Activated naive CD4-positive, alpha-beta T cell treated with anti-CD3 and anti-CD28 coated beads for 36 hours (primary cell): ENCODE results near the gene STYXL1. TPM values are rescaled to one million over a fixed set of nuclear protein-coding genes. Genes with fewer than 3 reads are reported as not detected.

Experiments
- CTCF ChIA-PET: fragments of 350-600 bp; sonication (Branson Sonifier 250); formaldehyde crosslinking; loops from one replicate; lab custom pipeline; 2021; ENCODE audit warnings: antibody characterized with exemption; lab: Charles Lee
- DNase-seq: peaks from one replicate; pipeline ENCODE4 v3.0.0-alpha.2; 2020
- H3K27ac Mint-ChIP-seq: one replicate; pipeline ENCODE4 v1.8.0; 2021; ENCODE audit warnings: mild to moderate bottlenecking, mixed read lengths
- H3K27me3 Mint-ChIP-seq: one replicate; pipeline ENCODE4 v1.8.0; 2021; ENCODE audit warnings: low read depth, mixed read lengths
- H3K36me3 Mint-ChIP-seq: one replicate; pipeline ENCODE4 v1.8.0; 2021; ENCODE audit warnings: low read depth, mixed read lengths
- H3K4me1 Mint-ChIP-seq: one replicate; pipeline ENCODE4 v1.8.0; 2021; ENCODE audit warnings: low read depth, mixed read lengths
- H3K4me3 Mint-ChIP-seq: one replicate; pipeline ENCODE4 v1.8.0; 2021; ENCODE audit warnings: mild to moderate bottlenecking, moderate library complexity, mixed read lengths
- H3K9me3 Mint-ChIP-seq: one replicate; pipeline ENCODE4 v1.8.0; 2021; ENCODE audit warnings: mixed read lengths
- intact Hi-C: fragments of 100-400 bp; cut with micrococcal nuclease; formaldehyde crosslinking; loops from one replicate; pipeline ENCODE4 v1.15.1; 2023
- total RNA-seq, 2 experiments: library from RNA; stranded (reverse); gene quantifications; one replicate each; pipeline ENCODE4 v1.2.3, GENCODE V29; 2021

The STYXL1 gene
- total RNA-seq, 2 experiments from 2014 or later, result 27.6 to 28.1 TPM

- H3K27me3 Mint-ChIP-seq, result no peaks in the 10 kb centered on the region
Measured at GRCh38 chr7:75980430-75981202, 67.2 kb downstream of the STYXL1 start.

GRCh38 chr7:75979759-75980429, 67.9 kb downstream of the STYXL1 start:
- Mint-ChIP-seq H3K27me3 (no peaks in the 10 kb centered on the region), H3K27ac (no peak overlapping the region), H3K9me3 (no peaks in the 10 kb centered on the region), H3K4me3 (no peak overlapping the region), H3K4me1 (no peaks in the 10 kb centered on the region), H3K36me3 (peaks cover 3% of the 10 kb centered on the region)
- CTCF ChIA-PET, result no interaction called here
- DNase-seq, result no peak
- intact Hi-C loops, result no loop called here

More at GRCh38 chr7:75980430-75981202, 67.2 kb downstream of the STYXL1 start:
- no peak for DNase-seq
- no peak overlapping the region for H3K4me3 Mint-ChIP-seq
- H3K27ac Mint-ChIP-seq, result no peak overlapping the region
- no peaks in the 10 kb centered on the region for H3K9me3 Mint-ChIP-seq
- intact Hi-C loops, result no loop called here
- CTCF ChIA-PET, result no interaction called here
- peaks cover 3% of the 10 kb centered on the region for H3K36me3 Mint-ChIP-seq
- H3K4me1 Mint-ChIP-seq, result no peaks in the 10 kb centered on the region

- H3K4me1 Mint-ChIP-seq, result no peaks in the 10 kb centered on the region
- no peak for DNase-seq
- CTCF ChIA-PET, result interaction anchor here (0.5 kb wide), 1 partner anchor 42 kb away, joined by 4 read pairs; no protein-coding TSS in a partner anchor
Measured at GRCh38 chr7:75977743-75978142, 70.1 kb downstream of the STYXL1 start.

GRCh38 chr7:75971961-75972763, 75.6 kb downstream of the STYXL1 start:
- intact Hi-C loops, result no loop called here
- H3K4me1 Mint-ChIP-seq, result no peaks in the 10 kb centered on the region

More at GRCh38 chr7:75977743-75978142, 70.1 kb downstream of the STYXL1 start:
- Mint-ChIP-seq H3K36me3 (peaks cover 7% of the 10 kb centered on the region), H3K27ac (no peak overlapping the region), H3K4me3 (no peak overlapping the region), H3K9me3 (no peaks in the 10 kb centered on the region), H3K27me3 (no peaks in the 10 kb centered on the region)
- intact Hi-C loops, result no loop called here

GRCh38 chr7:75971309-75971960, 76.4 kb downstream of the STYXL1 start:
- H3K27me3 Mint-ChIP-seq, result no peaks in the 10 kb centered on the region
- no peaks in the 10 kb centered on the region for H3K9me3 Mint-ChIP-seq
- no peak overlapping the region for H3K27ac Mint-ChIP-seq

More at GRCh38 chr7:75971961-75972763, 75.6 kb downstream of the STYXL1 start:
- Mint-ChIP-seq H3K9me3 (no peaks in the 10 kb centered on the region), H3K27ac (no peak overlapping the region), H3K4me3 (no peak overlapping the region), H3K36me3 (peaks cover 10% of the 10 kb centered on the region), H3K27me3 (no peaks in the 10 kb centered on the region)
- DNase-seq, result no peak
- CTCF ChIA-PET, result interaction anchor here (0.5 kb wide), 1 partner anchor 23 kb away, joined by 3 read pairs; no protein-coding TSS in a partner anchor

GRCh38 chr7:75969704-75970498, 77.9 kb downstream of the STYXL1 start:
- H3K4me3 Mint-ChIP-seq, result no peak overlapping the region
- CTCF ChIA-PET, result interaction anchor here (1.5 kb wide), 1 partner anchor 50 kb away, joined by 7 read pairs; no protein-coding TSS in a partner anchor
- peaks cover 10% of the 10 kb centered on the region for H3K36me3 Mint-ChIP-seq
- H3K9me3 Mint-ChIP-seq, result no peaks in the 10 kb centered on the region
- no peaks in the 10 kb centered on the region for H3K4me1 Mint-ChIP-seq
- DNase-seq, result no peak
- H3K27ac Mint-ChIP-seq, result no peak overlapping the region
- H3K27me3 Mint-ChIP-seq, result no peaks in the 10 kb centered on the region
- intact Hi-C loops, result no loop called here

More at GRCh38 chr7:75971309-75971960, 76.4 kb downstream of the STYXL1 start:
- DNase-seq, result no peak
- H3K36me3 Mint-ChIP-seq, result peaks cover 10% of the 10 kb centered on the region
- no peaks in the 10 kb centered on the region for H3K4me1 Mint-ChIP-seq
- intact Hi-C loops, result no loop called here
- CTCF ChIA-PET, result no interaction called here
- H3K4me3 Mint-ChIP-seq, result no peak overlapping the region

- H3K27me3 Mint-ChIP-seq, result no peaks in the 10 kb centered on the region
- peaks cover 10% of the 10 kb centered on the region for H3K36me3 Mint-ChIP-seq
- intact Hi-C loops, result no loop called here
- CTCF ChIA-PET, result interaction anchor here (1.5 kb wide), 1 partner anchor 51 kb away, joined by 7 read pairs; no protein-coding TSS in a partner anchor
- H3K27ac Mint-ChIP-seq, result no peak overlapping the region
- H3K4me1 Mint-ChIP-seq, result no peaks in the 10 kb centered on the region
- no peaks in the 10 kb centered on the region for H3K9me3 Mint-ChIP-seq
- DNase-seq, result no peak
- H3K4me3 Mint-ChIP-seq, result no peak overlapping the region
Measured at GRCh38 chr7:75969182-75969581, 78.6 kb downstream of the STYXL1 start.

GRCh38 chr7:75968561-75969001, 79.2 kb downstream of the STYXL1 start:
- intact Hi-C loops, result no loop called here
- no peak overlapping the region for H3K4me3 Mint-ChIP-seq
- no peaks in the 10 kb centered on the region for H3K4me1 Mint-ChIP-seq
- no peak for DNase-seq
- CTCF ChIA-PET, result interaction anchor here (0.9 kb wide), 1 partner anchor 71 kb away, joined by 3 read pairs; no protein-coding TSS in a partner anchor
- no peaks in the 10 kb centered on the region for H3K9me3 Mint-ChIP-seq
- no peak overlapping the region for H3K27ac Mint-ChIP-seq
- H3K27me3 Mint-ChIP-seq, result no peaks in the 10 kb centered on the region
- H3K36me3 Mint-ChIP-seq, result peaks cover 6% of the 10 kb centered on the region

- CTCF ChIA-PET, result interaction anchor here (0.9 to 1.4 kb wide), 2 partner anchors 53 to 71 kb away, joined by 3 read pairs; no protein-coding TSS in a partner anchor
- intact Hi-C loops, result no loop called here
- Mint-ChIP-seq H3K27me3 (no peaks in the 10 kb centered on the region), H3K9me3 (no peaks in the 10 kb centered on the region), H3K4me3 (no peak overlapping the region), H3K36me3 (peaks cover 6% of the 10 kb centered on the region), H3K4me1 (no peaks in the 10 kb centered on the region), H3K27ac (no peak overlapping the region)
- DNase-seq, result no peak
Measured at GRCh38 chr7:75968012-75968411, 79.8 kb downstream of the STYXL1 start.

- no peak for DNase-seq
- Mint-ChIP-seq H3K4me1 (no peaks in the 10 kb centered on the region), H3K27ac (no peak overlapping the region), H3K9me3 (no peaks in the 10 kb centered on the region), H3K36me3 (peaks cover 6% of the 10 kb centered on the region), H3K4me3 (no peak overlapping the region), H3K27me3 (no peaks in the 10 kb centered on the region)
- intact Hi-C loops, result no loop called here
- CTCF ChIA-PET, result interaction anchor here (1.4 kb wide), 1 partner anchor 53 kb away, joined by 3 read pairs; no protein-coding TSS in a partner anchor
Measured at GRCh38 chr7:75967487-75967997, 80.3 kb downstream of the STYXL1 start.

GRCh38 chr7:75967055-75967454, 80.7 kb downstream of the STYXL1 start:
- no peaks in the 10 kb centered on the region for H3K9me3 Mint-ChIP-seq
- CTCF ChIA-PET, result interaction anchor here (1.4 kb wide), 1 partner anchor 54 kb away, joined by 3 read pairs; no protein-coding TSS in a partner anchor
- no peak for DNase-seq
- no peaks in the 10 kb centered on the region for H3K27me3 Mint-ChIP-seq
- no peak overlapping the region for H3K27ac Mint-ChIP-seq
- peaks cover 4% of the 10 kb centered on the region for H3K36me3 Mint-ChIP-seq
- H3K4me1 Mint-ChIP-seq, result no peaks in the 10 kb centered on the region
- H3K4me3 Mint-ChIP-seq, result no peak overlapping the region
- intact Hi-C loops, result no loop called here
